Testis (tissue), 3 donors: ENCODE results near the gene SOX2. TPM values are rescaled to one million over a fixed set of nuclear protein-coding genes. Genes with fewer than 3 reads are reported as not detected.

Experiments
- DNase-seq: peaks from one replicate; pipeline ENCODE4 v3.0.0-alpha.2; 2019
- H3K27ac ChIP-seq, 2 donors: fragments of 200-600 bp; sonication (generic); one replicate each; pipeline ENCODE4 v1.5.1; 2019
- H3K27me3 ChIP-seq: fragments of 200-600 bp; sonication (generic); one replicate; pipeline ENCODE4 v1.5.1; 2019
- H3K36me3 ChIP-seq: fragments of 200-600 bp; sonication (generic); one replicate; pipeline ENCODE4 v1.5.1; 2017; ENCODE audit warnings: low read depth; ENCODE audit errors: missing control alignments
- H3K4me1 ChIP-seq: fragments of 200-600 bp; sonication (generic); one replicate; pipeline ENCODE4 v1.5.1; 2019
- H3K4me3 ChIP-seq, 2 donors: fragments of 200-600 bp; sonication (generic); one replicate each; pipeline ENCODE4 v1.5.1; 2017 to 2019
- H3K9me3 ChIP-seq: fragments of 200-600 bp; sonication (generic); one replicate; pipeline ENCODE4 v1.5.1; 2017
- CTCF ChIP-seq, 3 experiments: fragments of 450-650 bp in 2 of 3; fragments of 200-600 bp in 1 of 3; sonication (generic) in 1 of 3; IDR thresholded peaks; one replicate each; pipeline ENCODE4 v1.5.1; 2016 to 2019; ENCODE audit warnings: antibody characterized with exemption in 3 of 3, mild to moderate bottlenecking in 2 of 3, moderate library complexity in 1 of 3
- POLR2A ChIP-seq: fragments of 450-650 bp; IDR thresholded peaks from one replicate; pipeline ENCODE4 v1.6.1; 2017; ENCODE audit warnings: antibody characterized with exemption, mild to moderate bottlenecking, moderate library complexity
- WGBS, 2 donors: methylation state at CpG; one replicate each; pipeline ENCODE4 v1.1.5; 2018; 5-methylcytosine and 5-hydroxymethylcytosine counted together
- intact Hi-C: fragments of 100-400 bp; cut with DNase I; formaldehyde crosslinking; loops from one replicate; pipeline ENCODE4 v1.15.1; 2023; ENCODE audit warnings: low total_unique reads
- polyA plus RNA-seq: library from polyadenylated mRNA; stranded (reverse); fragments of 350-450 nt; fragmentation: Illumina TruSeq; extraction: RNeasy Lipid Tissue Mini Kit (QIAGEN cat#74804); gene quantifications from one replicate; pipeline ENCODE4 v1.2.3, GENCODE V29; 2014; ENCODE audit warnings: low read depth, low replicate concordance; ENCODE audit not compliant: insufficient read depth
- total RNA-seq, 2 donors: library from RNA; depleted of rRNA; stranded (reverse); fragments of >200 nt; gene quantifications; one replicate each; pipeline ENCODE4 v1.2.3, GENCODE V29; 2016

The SOX2 gene
- total and polyA plus RNA-seq, 3 donors from 2014 or later = 5.1 to 7.8 (median 7.2) TPM

GRCh38 chr3:181735911-181736310 is 24.2 kb downstream of the SOX2 start:
- DNase-seq = no peak
- 65 to 72% methylated on average over 7 of the region's 7 CpGs for WGBS, 2 donors
- no peak for TF ChIP-seq POLR2A
- TF ChIP-seq CTCF (IDR thresholded peaks at IDR 0.05) = no peak
- H3K4me3 ChIP-seq = no peak overlapping the region
- no peaks in the 10 kb centered on the region for H3K9me3 ChIP-seq
- no peaks in the 10 kb centered on the region for H3K36me3 ChIP-seq
- no peak overlapping the region for H3K27ac ChIP-seq
- H3K4me1 ChIP-seq = no peaks in the 10 kb centered on the region
- no peaks in the 10 kb centered on the region for H3K27me3 ChIP-seq
- intact Hi-C loops = no loop called here

GRCh38 chr3:181738551-181738950 is 26.8 kb downstream of the SOX2 start:
- Histone ChIP-seq H3K4me3 (no peak overlapping the region), H3K27me3 (no peaks in the 10 kb centered on the region), H3K36me3 (no peaks in the 10 kb centered on the region), H3K27ac (no peak overlapping the region), H3K9me3 (no peaks in the 10 kb centered on the region), H3K4me1 (peaks cover 8% of the 10 kb centered on the region)
- no peak for TF ChIP-seq CTCF (IDR thresholded peaks at IDR 0.05)
- TF ChIP-seq POLR2A = no peak
- intact Hi-C loops = no loop called here
- DNase-seq = no peak
- 88 to 92% methylated on average over 5 of the region's 5 CpGs for WGBS, 2 donors

- peaks cover 8% of the 10 kb centered on the region for H3K4me1 ChIP-seq
- no peaks in the 10 kb centered on the region for H3K36me3 ChIP-seq
- 53 to 60% methylated on average over 4 of the region's 4 CpGs for WGBS, 2 donors
- no peaks in the 10 kb centered on the region for H3K27me3 ChIP-seq
- DNase-seq = peak; percentile 70
- no peak overlapping the region for H3K4me3 ChIP-seq
- peak overlapping the region; percentile 21 to 32 for H3K27ac ChIP-seq
- no peaks in the 10 kb centered on the region for H3K9me3 ChIP-seq
- intact Hi-C loops = no loop called here
- no peak for TF ChIP-seq CTCF (IDR thresholded peaks at IDR 0.05)
- TF ChIP-seq POLR2A = no peak
Measured at GRCh38 chr3:181739628-181740027, 27.9 kb downstream of the SOX2 start.

GRCh38 chr3:181741417-181741816 is 29.7 kb downstream of the SOX2 start:
- no peak for DNase-seq
- whole genome bisulfite sequencing, 2 donors = 34 to 41% methylated on average over 6 of the region's 6 CpGs
- H3K27ac ChIP-seq = peak overlapping the region; percentile 45 to 75
- intact Hi-C loops = no loop called here
- TF ChIP-seq CTCF (IDR thresholded peaks at IDR 0.05) (no peak), POLR2A (no peak)
- H3K4me3 ChIP-seq = no peak overlapping the region
- no peaks in the 10 kb centered on the region for H3K36me3 ChIP-seq
- peaks cover 8% of the 10 kb centered on the region for H3K4me1 ChIP-seq
- no peaks in the 10 kb centered on the region for H3K9me3 ChIP-seq
- no peaks in the 10 kb centered on the region for H3K27me3 ChIP-seq

GRCh38 chr3:181752202-181752671 is 40.5 kb downstream of the SOX2 start:
- no peak for DNase-seq
- TF ChIP-seq CTCF (IDR thresholded peaks at IDR 0.05) (no peak), POLR2A (no peak)
- WGBS, 2 donors = 38 to 44% methylated on average over 4 to 5 of the region's 5 CpGs
- Histone ChIP-seq H3K27me3 (no peaks in the 10 kb centered on the region), H3K4me3 (no peak overlapping the region), H3K4me1 (no peaks in the 10 kb centered on the region), H3K9me3 (no peaks in the 10 kb centered on the region), H3K27ac (no peak overlapping the region), H3K36me3 (no peaks in the 10 kb centered on the region)
- intact Hi-C loops = no loop called here
